Tibial nerve (tissue), 4 donors: ENCODE results near the gene ARID1B.

Experiments used
- CTCF ChIP-seq, 5 experiments: fragments of 200-600 bp in 3 of 5; fragments of 450-650 bp in 2 of 5; sonication (generic) in 3 of 5; IDR thresholded peaks; one replicate each; pipeline ENCODE4 v1.5.1; 2016 to 2019; ENCODE audit warnings: antibody characterized with exemption in 5 of 5, mild to moderate bottlenecking in 3 of 5, moderate library complexity in 2 of 5
- EP300 ChIP-seq, 2 donors: sonication (generic); formaldehyde crosslinking; IDR thresholded peaks; one replicate each; pipeline ENCODE4 v1.6.1; 2017; ENCODE audit warnings: antibody characterized with exemption in 2 of 2, mild to moderate bottlenecking in 1 of 2
- POLR2A ChIP-seq, 2 donors: fragments of 450-650 bp; IDR thresholded peaks; one replicate each; pipeline ENCODE4 v1.6.1; 2017; ENCODE audit warnings: antibody characterized with exemption in 2 of 2, mild to moderate bottlenecking in 2 of 2, moderate library complexity in 2 of 2

GRCh38 chr6:157019733-157020132 is 242.6 kb downstream of the ARID1B start:
- TF ChIP-seq CTCF (IDR thresholded peaks at IDR 0.05) (peak in 1 of 5 experiments; percentile 4), POLR2A (IDR thresholded peaks at IDR 0.05) (no peak), EP300 (IDR thresholded peaks at IDR 0.05) (no peak)
